ENCODE data around the gene KCNH2. TPM values are rescaled to one million over a fixed set of nuclear protein-coding genes. Genes with fewer than 3 reads are reported as not detected.

KCNH2 gene
- total RNA-seq, 1 experiment from 2014 or later: 1.5 TPM

DNA sequence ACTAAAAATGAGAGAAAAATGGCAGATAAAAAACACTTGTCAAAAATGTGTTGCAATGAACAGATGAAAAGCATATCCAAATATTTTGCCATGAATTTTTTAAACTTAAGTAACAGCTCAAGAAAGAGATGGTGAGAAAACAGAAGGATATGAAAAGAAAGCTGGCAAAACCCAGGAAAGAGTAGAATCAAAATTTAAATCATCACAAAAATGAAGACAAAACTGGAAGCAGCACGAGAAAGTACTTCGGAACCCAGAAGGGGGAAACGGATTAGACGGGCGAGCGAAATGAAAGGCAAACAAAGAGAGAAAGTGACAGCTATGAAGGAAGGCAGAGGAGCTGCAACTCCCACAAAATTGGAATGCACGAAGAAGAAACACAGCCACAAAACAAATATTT is 60.2 kb downstream of the KCNH2 start:
- no peak for TF ChIP-seq EZH2 (IDR thresholded peaks at IDR 0.05; ENCODE audit: borderline replicate concordance, low read depth, low read length, poor library complexity, severe bottlenecking)
- TF ChIP-seq, protein P1, sequence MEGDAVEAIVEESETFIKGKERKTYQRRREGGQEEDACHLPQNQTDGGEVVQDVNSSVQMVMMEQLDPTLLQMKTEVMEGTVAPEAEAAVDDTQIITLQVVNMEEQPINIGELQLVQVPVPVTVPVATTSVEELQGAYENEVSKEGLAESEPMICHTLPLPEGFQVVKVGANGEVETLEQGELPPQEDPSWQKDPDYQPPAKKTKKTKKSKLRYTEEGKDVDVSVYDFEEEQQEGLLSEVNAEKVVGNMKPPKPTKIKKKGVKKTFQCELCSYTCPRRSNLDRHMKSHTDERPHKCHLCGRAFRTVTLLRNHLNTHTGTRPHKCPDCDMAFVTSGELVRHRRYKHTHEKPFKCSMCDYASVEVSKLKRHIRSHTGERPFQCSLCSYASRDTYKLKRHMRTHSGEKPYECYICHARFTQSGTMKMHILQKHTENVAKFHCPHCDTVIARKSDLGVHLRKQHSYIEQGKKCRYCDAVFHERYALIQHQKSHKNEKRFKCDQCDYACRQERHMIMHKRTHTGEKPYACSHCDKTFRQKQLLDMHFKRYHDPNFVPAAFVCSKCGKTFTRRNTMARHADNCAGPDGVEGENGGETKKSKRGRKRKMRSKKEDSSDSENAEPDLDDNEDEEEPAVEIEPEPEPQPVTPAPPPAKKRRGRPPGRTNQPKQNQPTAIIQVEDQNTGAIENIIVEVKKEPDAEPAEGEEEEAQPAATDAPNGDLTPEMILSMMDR (conservative IDR thresholded peaks at IDR 0.05; ENCODE audit: low read depth, low read length): no peak
- ChIA-PET POLR2A (ENCODE audit: low non-redundant PET) (no interaction called here), CTCF (no interaction called here)
- no peak for DNase-seq (ENCODE audit: low spot score)
- intact Hi-C loops (cut with micrococcal nuclease; ENCODE audit: unreplicated experiment): no loop called here
- H3K36me3 ChIP-seq (ENCODE audit: insufficient read depth, low read length, poor library complexity, severe bottlenecking): no peaks in the 10 kb centered on the region
- H3K4me1 ChIP-seq (ENCODE audit: insufficient read depth, low read length, poor library complexity, severe bottlenecking): no peaks in the 10 kb centered on the region
- no peak overlapping the region for H3K4me3 ChIP-seq (ENCODE audit: low read depth, low read length, poor library complexity, severe bottlenecking)
- H3K9me3 ChIP-seq (ENCODE audit: low read depth, low read length, poor library complexity, severe bottlenecking): no peaks in the 10 kb centered on the region
- BruUV-seq (replicated peaks): no TSS peak
- H3K27me3 ChIP-seq (replicated peaks; ENCODE audit: insufficient read depth, low read depth, low read length, poor library complexity): peaks cover 6% of the 10 kb centered on the region
- H3K27ac ChIP-seq (ENCODE audit: low read depth, low read length, poor library complexity, severe bottlenecking): no peak overlapping the region

DNA sequence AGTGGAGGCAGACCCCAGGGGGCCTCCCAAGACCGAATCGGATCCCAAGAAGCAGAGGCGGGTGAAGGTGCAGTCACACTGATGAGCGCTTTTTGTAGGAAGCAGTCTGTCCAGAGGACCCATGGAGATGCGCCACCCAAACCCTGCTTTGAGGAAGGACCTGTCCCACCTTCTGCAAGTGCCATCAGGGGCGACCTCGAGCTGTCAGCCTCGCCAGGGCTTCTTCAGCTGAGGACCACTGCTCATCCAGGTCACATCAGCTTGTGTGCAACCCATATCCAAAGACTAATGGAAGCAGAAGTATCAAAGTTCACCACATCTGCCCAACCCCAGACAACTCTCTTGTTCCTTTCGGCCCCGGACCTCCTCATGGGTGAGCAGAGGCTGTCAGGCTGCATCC is 61.5 kb downstream of the KCNH2 start:
- POLR2A ChIA-PET (ENCODE audit: low non-redundant PET): no interaction called here
- CTCF ChIA-PET: no interaction called here
- no peak for DNase-seq (ENCODE audit: low spot score)
- no TSS peak for BruUV-seq (replicated peaks)
- Histone ChIP-seq H3K4me3 (ENCODE audit: low read depth, low read length, poor library complexity, severe bottlenecking) (no peak overlapping the region), H3K27me3 (replicated peaks; ENCODE audit: insufficient read depth, low read depth, low read length, poor library complexity) (peaks cover 12% of the 10 kb centered on the region), H3K4me1 (ENCODE audit: insufficient read depth, low read length, poor library complexity, severe bottlenecking) (no peaks in the 10 kb centered on the region), H3K36me3 (ENCODE audit: insufficient read depth, low read length, poor library complexity, severe bottlenecking) (no peaks in the 10 kb centered on the region), H3K27ac (ENCODE audit: low read depth, low read length, poor library complexity, severe bottlenecking) (no peak overlapping the region), H3K9me3 (ENCODE audit: low read depth, low read length, poor library complexity, severe bottlenecking) (no peaks in the 10 kb centered on the region)
- intact Hi-C loops (cut with micrococcal nuclease; ENCODE audit: unreplicated experiment): no loop called here
- TF ChIP-seq, protein P1 (conservative IDR thresholded peaks at IDR 0.05; ENCODE audit: low read depth, low read length): no peak
- TF ChIP-seq EZH2 (IDR thresholded peaks at IDR 0.05; ENCODE audit: borderline replicate concordance, low read depth, low read length, poor library complexity, severe bottlenecking): no peak

DNA sequence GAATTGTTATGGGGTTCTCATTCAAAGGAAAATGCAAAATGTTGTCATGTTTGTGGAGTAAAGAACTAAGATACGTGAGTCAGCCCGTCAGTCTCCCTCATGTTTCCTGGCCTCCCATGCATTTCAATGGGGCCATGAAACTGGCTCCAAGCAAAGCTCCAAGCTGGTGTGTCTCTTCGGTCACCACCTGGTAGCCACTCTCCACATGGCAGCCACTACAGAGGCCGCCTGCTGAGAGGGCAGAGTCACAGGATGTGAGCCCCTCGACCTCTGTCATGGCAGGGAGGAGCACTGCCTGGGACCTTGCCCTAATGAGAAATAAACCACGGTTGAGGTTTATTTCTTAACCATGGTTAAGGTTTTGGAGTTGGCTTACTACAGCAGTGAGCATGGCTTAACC is 63.2 kb downstream of the KCNH2 start:
- DNase-seq (ENCODE audit: low spot score): no peak
- H3K9me3 ChIP-seq (ENCODE audit: low read depth, low read length, poor library complexity, severe bottlenecking): no peaks in the 10 kb centered on the region
- H3K4me1 ChIP-seq (ENCODE audit: insufficient read depth, low read length, poor library complexity, severe bottlenecking): no peaks in the 10 kb centered on the region
- BruUV-seq (replicated peaks): no TSS peak
- intact Hi-C loops (cut with micrococcal nuclease; ENCODE audit: unreplicated experiment): no loop called here
- ChIA-PET CTCF (no interaction called here), POLR2A (ENCODE audit: low non-redundant PET) (no interaction called here)
- no peak overlapping the region for H3K4me3 ChIP-seq (ENCODE audit: low read depth, low read length, poor library complexity, severe bottlenecking)
- no peaks in the 10 kb centered on the region for H3K36me3 ChIP-seq (ENCODE audit: insufficient read depth, low read length, poor library complexity, severe bottlenecking)
- H3K27me3 ChIP-seq (replicated peaks; ENCODE audit: insufficient read depth, low read depth, low read length, poor library complexity): peaks cover 12% of the 10 kb centered on the region
- no peak for TF ChIP-seq EZH2 (IDR thresholded peaks at IDR 0.05; ENCODE audit: borderline replicate concordance, low read depth, low read length, poor library complexity, severe bottlenecking)
- TF ChIP-seq, protein P1 (conservative IDR thresholded peaks at IDR 0.05; ENCODE audit: low read depth, low read length): no peak
- no peak overlapping the region for H3K27ac ChIP-seq (ENCODE audit: low read depth, low read length, poor library complexity, severe bottlenecking)
